GM18507 (cell line): ENCODE data around the gene POFUT2.

ENCODE experiments used
- DNase-seq: peaks from one replicate; pipeline ENCODE4 v3.0.0; 2011; ENCODE audit warnings: low read depth; ENCODE audit not compliant: insufficient read length; ENCODE audit errors: extremely low spot score
- FAIRE-seq: peaks from 2 replicates; lab custom pipeline; 2011; peaks lifted over from hg19 to GRCh38; lab: Jason Lieb, UNC

POFUT2 gene

GRCh38 chr21:45289655-45290515, 2.2 kb upstream of the POFUT2 start:
- FAIRE-seq (no peak), DNase-seq (no peak)

DNA sequence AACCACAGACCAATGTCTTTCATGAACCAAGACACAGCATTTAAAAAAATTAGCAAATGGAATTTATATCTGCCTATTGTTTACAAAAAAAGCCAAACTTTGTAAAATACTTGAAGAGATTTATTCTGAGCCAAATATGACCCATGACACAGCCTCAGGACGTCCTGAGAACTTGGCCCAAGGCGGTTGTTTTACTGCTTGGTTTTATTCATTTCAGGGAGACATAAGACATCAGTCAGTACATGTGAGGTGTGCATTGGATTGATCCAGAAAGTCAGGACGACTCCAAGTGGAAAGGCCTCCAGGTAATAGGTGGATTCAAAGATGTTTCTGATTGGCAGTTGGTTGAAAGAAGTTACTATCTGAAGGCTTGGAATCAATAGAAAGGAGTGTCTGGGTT, 1.4 kb upstream of the POFUT2 start:
- FAIRE-seq: no peak
- DNase-seq: no peak

- no peak for FAIRE-seq
- DNase-seq: no peak
Measured at GRCh38 chr21:45288441-45288841, 746 bp upstream of the POFUT2 start.

GRCh38 chr21:45286671-45287437, 841 bp downstream of the POFUT2 start:
- DNase-seq (no peak), FAIRE-seq (no peak)

DNA sequence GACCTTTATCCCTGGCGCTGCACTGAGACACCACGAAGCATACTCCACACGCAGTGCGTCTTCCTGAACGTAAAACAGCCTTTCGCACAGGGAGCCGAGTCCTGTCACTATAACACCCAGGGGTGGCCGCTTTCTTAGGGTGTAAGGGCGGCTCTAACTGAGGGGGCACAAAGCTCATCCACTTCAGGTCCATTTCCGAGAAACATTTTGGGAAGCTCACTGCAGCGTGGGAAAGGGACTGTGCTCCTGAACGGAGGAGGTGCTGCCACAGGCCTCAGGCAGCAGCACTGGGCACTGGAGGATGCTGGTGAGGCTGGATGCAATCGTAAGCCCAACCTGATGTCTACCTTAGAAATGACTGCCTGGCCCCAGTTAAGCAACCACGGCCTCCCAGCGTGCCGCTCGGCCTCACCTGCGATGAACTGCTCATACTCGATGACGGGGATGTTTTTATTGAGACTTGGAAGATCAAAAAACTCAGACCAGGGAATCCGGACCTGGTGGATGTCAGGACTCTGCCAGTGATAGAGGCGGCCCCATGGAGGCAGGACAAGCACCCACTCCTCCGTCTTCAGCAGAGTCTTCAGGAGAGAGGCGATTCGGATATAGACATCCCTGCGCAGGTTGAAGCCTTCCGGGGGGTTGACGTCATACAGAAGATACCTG, 2.3 kb downstream of the POFUT2 start:
- no peak for DNase-seq
- FAIRE-seq: no peak

GRCh38 chr21:45284456-45284741, 3.3 kb downstream of the POFUT2 start:
- FAIRE-seq (no peak), DNase-seq (no peak)

- FAIRE-seq (no peak), DNase-seq (no peak)
Measured at GRCh38 chr21:45283611-45284455, 3.9 kb downstream of the POFUT2 start.

GRCh38 chr21:45283035-45283610, 4.6 kb downstream of the POFUT2 start:
- FAIRE-seq (no peak), DNase-seq (no peak)

GRCh38 chr21:45282283-45283034, 5.2 kb downstream of the POFUT2 start:
- FAIRE-seq: no peak
- no peak for DNase-seq

DNA sequence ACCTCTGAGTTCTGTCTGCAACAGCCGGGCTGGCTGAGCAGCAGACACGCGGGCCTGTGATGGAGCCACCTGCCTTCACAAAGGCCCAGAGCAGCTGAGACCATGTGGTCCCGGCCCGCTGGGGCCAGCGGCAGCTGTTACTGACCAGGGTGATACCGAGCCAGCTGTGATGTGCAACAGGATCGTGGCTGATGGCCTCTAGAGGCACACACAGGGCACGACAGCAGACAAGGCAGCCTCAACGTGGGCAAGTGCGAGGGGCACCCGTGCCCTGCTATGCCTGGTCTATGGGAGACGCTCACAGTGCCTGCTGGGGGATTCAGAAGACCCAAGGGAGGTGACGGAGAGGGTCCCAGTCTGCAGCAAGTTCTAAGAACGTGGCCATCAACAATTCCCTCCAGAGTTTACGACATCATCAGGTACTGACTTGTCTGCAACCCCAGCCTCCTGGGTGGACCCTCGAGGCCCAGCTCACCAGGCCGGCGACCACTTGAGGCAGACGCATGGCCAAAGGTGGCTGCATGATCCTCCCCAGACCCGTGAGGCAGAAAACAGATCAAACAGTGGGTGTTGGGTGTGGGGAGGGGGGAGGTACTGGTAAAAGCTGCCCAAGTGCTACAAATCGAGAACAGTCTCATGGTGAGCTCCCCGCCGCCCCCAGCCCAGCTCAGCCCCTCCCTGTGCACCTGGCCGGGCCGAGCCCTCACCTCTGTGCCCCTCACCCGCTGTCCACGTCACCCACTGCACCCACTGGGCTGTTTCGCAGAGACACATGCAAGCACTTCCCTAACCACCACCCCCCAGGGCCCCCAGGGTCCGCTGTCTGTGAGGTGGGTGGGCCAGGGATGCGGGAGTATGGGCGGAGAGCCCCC, 6.0 kb downstream of the POFUT2 start:
- DNase-seq (no peak), FAIRE-seq (no peak)

DNA sequence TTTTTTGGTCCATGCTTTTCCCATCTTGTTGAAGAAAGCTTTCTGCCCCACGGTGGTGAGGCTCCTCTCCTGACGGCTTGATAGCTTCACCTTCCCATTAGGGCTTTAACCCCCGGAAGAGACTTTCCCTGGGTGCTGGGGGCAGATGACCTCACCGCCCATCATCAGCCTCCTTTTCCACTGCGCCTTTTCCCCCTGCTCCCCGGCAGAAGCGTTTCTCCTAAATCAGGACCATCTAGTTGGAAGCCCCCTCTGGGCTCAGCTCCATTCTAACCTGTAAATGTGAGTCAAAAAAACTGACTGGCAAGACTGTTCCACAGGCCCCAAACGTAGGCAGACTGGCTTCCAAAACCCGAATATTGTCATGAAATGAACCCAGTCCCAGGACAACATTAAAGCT, 6.7 kb downstream of the POFUT2 start:
- DNase-seq: no peak

GRCh38 chr21:45280178-45280821, 7.4 kb downstream of the POFUT2 start:
- DNase-seq: no peak
- FAIRE-seq: no peak

More for the DNA sequence above, 6.7 kb downstream of the POFUT2 start:
- FAIRE-seq: no peak

- FAIRE-seq (no peak), DNase-seq (no peak)
Measured at GRCh38 chr21:45279446-45280177, 8.1 kb downstream of the POFUT2 start.

GRCh38 chr21:45278156-45278911, 9.4 kb downstream of the POFUT2 start:
- DNase-seq (no peak), FAIRE-seq (no peak)

GRCh38 chr21:45277101-45278045, 10.3 kb downstream of the POFUT2 start:
- FAIRE-seq: no peak

More at GRCh38 chr21:45277101-45278045, 10.3 kb downstream of the POFUT2 start:
- DNase-seq: no peak
